Hematopoietic multipotent progenitor cell (in vitro differentiated cells): ENCODE measurements around the gene MOV10L1. TPM values are rescaled to one million over a fixed set of nuclear protein-coding genes. Genes with fewer than 3 reads are reported as not detected.

Experiments
- total RNA-seq: library from RNA; depleted of rRNA; stranded (reverse); fragments of >200 nt; gene quantifications from one replicate; pipeline ENCODE4 v1.2.3, GENCODE V29; 2012

Gene MOV10L1
- total RNA-seq, 1 donor: 0.27 TPM

Other genes with a start within 250 kb of the MOV10L1 start
- gene ZBED4, start 236.2 kb upstream of the MOV10L1 start, total RNA-seq: 31.2 TPM
- gene ALG12, start 171.6 kb upstream of the MOV10L1 start, total RNA-seq: 35.5 TPM
- gene CRELD2, start 171.4 kb upstream of the MOV10L1 start, total RNA-seq: 21.3 TPM
- gene PIM3, start 129.2 kb upstream of the MOV10L1 start, total RNA-seq: 84.6 TPM
- under 0.01 TPM for gene IL17REL, start 77.2 kb upstream of the MOV10L1 start, total RNA-seq
- gene TTLL8, start 31.7 kb upstream of the MOV10L1 start, total RNA-seq: 0.27 TPM
- 139 TPM for gene MLC1, start 4.6 kb upstream of the MOV10L1 start, total RNA-seq
- gene PANX2, start 80.7 kb downstream of the MOV10L1 start, total RNA-seq: 6.5 TPM
- gene TRABD, start 95.9 kb downstream of the MOV10L1 start, total RNA-seq: 70.0 TPM
- gene SELENOO, start 111.0 kb downstream of the MOV10L1 start, total RNA-seq: 31.8 TPM
- 76.7 TPM for gene TUBGCP6, start 155.0 kb downstream of the MOV10L1 start, total RNA-seq
- gene HDAC10, start 161.3 kb downstream of the MOV10L1 start, total RNA-seq: 51.7 TPM
- gene MAPK12, start 171.7 kb downstream of the MOV10L1 start, total RNA-seq: 30.2 TPM
- 11.8 TPM for gene MAPK11, start 180.4 kb downstream of the MOV10L1 start, total RNA-seq
- gene PLXNB2, start 217.6 kb downstream of the MOV10L1 start, total RNA-seq: 91.8 TPM
- gene DENND6B, start 237.0 kb downstream of the MOV10L1 start, total RNA-seq: 9.2 TPM